Measurements from ENCODE around the gene GASK1B. TPM values are rescaled to one million over a fixed set of nuclear protein-coding genes. Genes with fewer than 3 reads are reported as not detected.

GASK1B gene
- total RNA-seq, 4 donors from 2014 or later = 1.8 to 9.8 (median 7.9) TPM

GRCh38 chr4:158131027-158131426, 41.8 kb downstream of the GASK1B start:
- no peak overlapping the region for H3K27ac ChIP-seq
- TF ChIP-seq POLR2A (IDR thresholded peaks at IDR 0.05) (no peak), CTCF (IDR thresholded peaks at IDR 0.05 in 4 of 5, conservative IDR thresholded peaks at IDR 0.05 in 1 of 5) (no peak)
- peak in 1 of 2 donors; percentile 19 for ATAC-seq
- intact Hi-C loops (cut with DNase I; ENCODE audit: low total_unique reads) (no loop called here), in situ Hi-C loops (cut with MboI; ENCODE audit: low sequenced_read_pairs in 4 of 4) (no loop called here)
- no peak overlapping the region for H3K4me3 ChIP-seq
- no peak for DNase-seq
- no peaks in the 10 kb centered on the region for H3K9me3 ChIP-seq
- no peaks in the 10 kb centered on the region for H3K4me1 ChIP-seq
- H3K36me3 ChIP-seq = no peaks in the 10 kb centered on the region
- no peaks in the 10 kb centered on the region for H3K27me3 ChIP-seq

GRCh38 chr4:158130204-158130603, 42.6 kb downstream of the GASK1B start:
- H3K27ac ChIP-seq = no peak overlapping the region
- DNase-seq = no peak
- no peaks in the 10 kb centered on the region for H3K36me3 ChIP-seq
- no peaks in the 10 kb centered on the region for H3K4me1 ChIP-seq
- in situ Hi-C loops (cut with MboI; ENCODE audit: low sequenced_read_pairs in 4 of 4) (no loop called here), intact Hi-C loops (cut with DNase I; ENCODE audit: low total_unique reads) (no loop called here)
- no peak for ATAC-seq
- no peak for TF ChIP-seq POLR2A (IDR thresholded peaks at IDR 0.05)
- no peak for TF ChIP-seq CTCF (IDR thresholded peaks at IDR 0.05 in 4 of 5, conservative IDR thresholded peaks at IDR 0.05 in 1 of 5)
- no peak overlapping the region for H3K4me3 ChIP-seq
- no peaks in the 10 kb centered on the region for H3K27me3 ChIP-seq
- no peaks in the 10 kb centered on the region for H3K9me3 ChIP-seq

- DNase-seq = no peak
- no peaks in the 10 kb centered on the region for H3K27me3 ChIP-seq
- no peaks in the 10 kb centered on the region for H3K9me3 ChIP-seq
- no peaks in the 10 kb centered on the region for H3K36me3 ChIP-seq
- H3K4me1 ChIP-seq = no peaks in the 10 kb centered on the region
- no peak for TF ChIP-seq CTCF (IDR thresholded peaks at IDR 0.05 in 4 of 5, conservative IDR thresholded peaks at IDR 0.05 in 1 of 5)
- TF ChIP-seq POLR2A (IDR thresholded peaks at IDR 0.05) = no peak
- intact Hi-C loops (cut with DNase I; ENCODE audit: low total_unique reads) = no loop called here
- H3K27ac ChIP-seq = no peak overlapping the region
- no peak overlapping the region for H3K4me3 ChIP-seq
- ATAC-seq = no peak
- in situ Hi-C loops (cut with MboI; ENCODE audit: low sequenced_read_pairs in 4 of 4) = no loop called here
Measured at GRCh38 chr4:158129694-158130093, 43.1 kb downstream of the GASK1B start.

GRCh38 chr4:158128540-158128939, 44.3 kb downstream of the GASK1B start:
- Histone ChIP-seq H3K36me3 (no peaks in the 10 kb centered on the region), H3K27me3 (no peaks in the 10 kb centered on the region), H3K9me3 (no peaks in the 10 kb centered on the region), H3K4me3 (no peak overlapping the region), H3K27ac (no peak overlapping the region), H3K4me1 (no peaks in the 10 kb centered on the region)
- ATAC-seq (no peak), DNase-seq (no peak)
- in situ Hi-C loops (cut with MboI; ENCODE audit: low sequenced_read_pairs in 4 of 4) = no loop called here
- intact Hi-C loops (cut with DNase I; ENCODE audit: low total_unique reads) = no loop called here
- TF ChIP-seq POLR2A (IDR thresholded peaks at IDR 0.05) = no peak
- TF ChIP-seq CTCF (IDR thresholded peaks at IDR 0.05 in 4 of 5, conservative IDR thresholded peaks at IDR 0.05 in 1 of 5) = no peak

- no peaks in the 10 kb centered on the region for H3K9me3 ChIP-seq
- no peak overlapping the region for H3K27ac ChIP-seq
- no peaks in the 10 kb centered on the region for H3K36me3 ChIP-seq
- no peaks in the 10 kb centered on the region for H3K4me1 ChIP-seq
- no peak overlapping the region for H3K4me3 ChIP-seq
- H3K27me3 ChIP-seq = no peaks in the 10 kb centered on the region
- intact Hi-C loops (cut with DNase I; ENCODE audit: low total_unique reads) = no loop called here
- TF ChIP-seq CTCF (IDR thresholded peaks at IDR 0.05 in 4 of 5, conservative IDR thresholded peaks at IDR 0.05 in 1 of 5) (no peak), POLR2A (IDR thresholded peaks at IDR 0.05) (no peak)
- no peak for DNase-seq
- no peak for ATAC-seq
- in situ Hi-C loops (cut with MboI; ENCODE audit: low sequenced_read_pairs in 4 of 4) = no loop called here
Measured at GRCh38 chr4:158125310-158125709, 47.5 kb downstream of the GASK1B start.

Data from gastrocnemius medialis (tissue), 4 donors.